Thyroid gland (tissue), 4 donors: ENCODE results near the gene EGR4.

Experiments used
- POLR2A ChIP-seq, 2 donors: fragments of 450-650 bp; IDR thresholded peaks; one replicate each; pipeline ENCODE4 v1.6.1; 2017; ENCODE audit warnings: antibody characterized with exemption in 2 of 2, mild to moderate bottlenecking in 2 of 2, moderate library complexity in 1 of 2
- TF ChIP-seq, protein P1 (sequence below), 6 experiments: fragments of 200-600 bp in 3 of 6; fragments of 450-650 bp in 3 of 6; sonication (generic) in 3 of 6; IDR thresholded peaks; one replicate each; pipeline ENCODE4 v1.5.1; 2016 to 2019; ENCODE audit warnings: antibody characterized with exemption in 6 of 6, mild to moderate bottlenecking in 2 of 6, inconsistent platforms in 1 of 6, moderate library complexity in 1 of 6

DNA sequence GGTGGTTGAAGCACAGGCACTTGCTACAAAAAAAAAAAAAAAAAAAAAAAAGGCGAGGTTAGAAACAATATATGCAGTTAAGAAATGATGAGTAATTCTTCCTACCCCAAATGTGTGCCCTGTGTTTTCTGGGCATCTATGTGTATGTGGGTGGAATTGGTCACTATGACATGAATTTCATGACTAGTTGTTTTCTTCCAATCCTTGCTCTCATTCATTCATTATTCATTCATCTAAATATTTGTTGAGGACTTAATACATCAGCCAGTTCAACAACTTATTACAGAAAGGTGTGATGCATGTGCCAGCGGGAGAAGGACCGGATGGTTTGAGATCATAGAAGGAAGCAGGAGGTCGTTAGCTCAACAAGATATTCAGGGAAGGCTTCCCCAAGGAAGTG lies 8.3 kb upstream of the EGR4 start:
- no peak for TF ChIP-seq POLR2A (IDR thresholded peaks at IDR 0.05)
- TF ChIP-seq, protein P1, sequence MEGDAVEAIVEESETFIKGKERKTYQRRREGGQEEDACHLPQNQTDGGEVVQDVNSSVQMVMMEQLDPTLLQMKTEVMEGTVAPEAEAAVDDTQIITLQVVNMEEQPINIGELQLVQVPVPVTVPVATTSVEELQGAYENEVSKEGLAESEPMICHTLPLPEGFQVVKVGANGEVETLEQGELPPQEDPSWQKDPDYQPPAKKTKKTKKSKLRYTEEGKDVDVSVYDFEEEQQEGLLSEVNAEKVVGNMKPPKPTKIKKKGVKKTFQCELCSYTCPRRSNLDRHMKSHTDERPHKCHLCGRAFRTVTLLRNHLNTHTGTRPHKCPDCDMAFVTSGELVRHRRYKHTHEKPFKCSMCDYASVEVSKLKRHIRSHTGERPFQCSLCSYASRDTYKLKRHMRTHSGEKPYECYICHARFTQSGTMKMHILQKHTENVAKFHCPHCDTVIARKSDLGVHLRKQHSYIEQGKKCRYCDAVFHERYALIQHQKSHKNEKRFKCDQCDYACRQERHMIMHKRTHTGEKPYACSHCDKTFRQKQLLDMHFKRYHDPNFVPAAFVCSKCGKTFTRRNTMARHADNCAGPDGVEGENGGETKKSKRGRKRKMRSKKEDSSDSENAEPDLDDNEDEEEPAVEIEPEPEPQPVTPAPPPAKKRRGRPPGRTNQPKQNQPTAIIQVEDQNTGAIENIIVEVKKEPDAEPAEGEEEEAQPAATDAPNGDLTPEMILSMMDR (IDR thresholded peaks at IDR 0.05), result no peak
